CD1c-positive myeloid dendritic cell (primary cell): ENCODE measurements around the gene SPATA45.

Experiments
- DNase-seq: peaks from one replicate; pipeline ENCODE4 v3.0.0-alpha.2; 2016; ENCODE audit errors: extremely low spot score

SPATA45 gene

DNA sequence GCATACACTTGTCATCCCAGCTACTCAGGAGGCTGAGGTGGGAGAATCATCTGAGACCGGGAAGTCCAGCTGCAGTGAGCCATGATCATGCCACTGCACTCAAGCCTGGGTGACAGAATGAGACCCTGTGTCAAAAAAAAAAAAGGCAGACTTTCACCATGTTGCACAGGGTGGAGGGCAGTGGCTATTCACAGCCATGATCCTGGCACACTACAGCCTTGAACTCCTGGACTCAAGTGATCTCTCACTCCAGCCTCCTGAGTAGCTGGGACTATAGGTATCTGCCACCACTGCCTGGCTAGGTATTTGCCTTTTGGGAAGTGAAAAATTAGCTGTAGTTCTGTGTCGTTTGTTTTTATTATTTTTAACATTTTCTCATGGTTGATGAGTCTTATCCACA is 19.1 kb downstream of the SPATA45 start:
- DNase-seq = no peak

DNA sequence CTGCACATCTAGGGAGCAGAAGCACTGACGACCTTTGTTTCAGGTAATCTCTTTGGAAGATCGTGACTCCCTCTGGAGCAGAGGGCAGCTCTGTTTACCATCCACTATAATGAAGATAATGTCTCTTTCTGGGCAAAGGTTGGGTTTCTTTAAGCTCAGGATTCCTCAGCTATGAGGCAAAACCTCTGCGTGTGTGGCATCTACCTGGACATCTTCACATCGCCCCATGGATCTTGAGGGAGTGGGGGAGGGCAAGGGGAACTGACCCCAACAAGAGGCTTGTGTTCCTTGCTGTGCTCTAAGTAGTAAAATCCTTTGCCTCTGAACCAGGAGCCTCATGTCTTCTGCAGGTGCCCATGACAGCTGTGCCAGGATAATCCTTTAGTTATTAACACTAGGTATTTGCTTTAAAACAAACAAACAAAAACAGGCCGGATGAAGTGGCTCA is 19.6 kb downstream of the SPATA45 start:
- no peak for DNase-seq

DNA sequence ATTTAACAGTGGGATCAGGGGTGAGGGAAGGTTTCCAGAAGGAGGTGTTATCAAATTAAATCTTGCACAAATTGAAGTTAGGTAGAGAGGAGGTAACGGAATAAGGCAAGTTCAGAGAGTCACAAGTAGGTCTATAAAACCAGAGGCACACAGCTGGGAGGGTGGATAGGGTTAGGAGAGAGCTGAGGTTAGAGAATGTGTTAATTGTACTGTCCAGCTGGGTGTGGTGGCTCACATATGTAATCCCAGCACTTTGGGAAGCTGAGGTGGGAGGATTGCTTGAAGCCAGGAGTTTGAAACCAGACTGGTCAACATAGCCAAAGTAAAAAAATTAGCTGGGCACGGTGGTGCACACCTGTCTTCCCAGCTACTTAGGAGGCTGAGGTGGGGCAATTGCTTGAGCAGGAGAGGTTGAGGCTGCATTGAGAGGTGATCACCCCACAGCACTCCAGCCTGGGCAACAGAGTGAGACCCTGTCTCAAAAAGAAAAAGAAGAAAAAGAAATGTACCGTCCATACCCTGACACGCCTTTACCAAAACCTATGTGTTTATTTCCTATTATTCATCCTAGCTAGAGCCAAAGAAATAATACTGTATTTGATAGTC is 20.2 kb downstream of the SPATA45 start:
- no peak for DNase-seq

DNA sequence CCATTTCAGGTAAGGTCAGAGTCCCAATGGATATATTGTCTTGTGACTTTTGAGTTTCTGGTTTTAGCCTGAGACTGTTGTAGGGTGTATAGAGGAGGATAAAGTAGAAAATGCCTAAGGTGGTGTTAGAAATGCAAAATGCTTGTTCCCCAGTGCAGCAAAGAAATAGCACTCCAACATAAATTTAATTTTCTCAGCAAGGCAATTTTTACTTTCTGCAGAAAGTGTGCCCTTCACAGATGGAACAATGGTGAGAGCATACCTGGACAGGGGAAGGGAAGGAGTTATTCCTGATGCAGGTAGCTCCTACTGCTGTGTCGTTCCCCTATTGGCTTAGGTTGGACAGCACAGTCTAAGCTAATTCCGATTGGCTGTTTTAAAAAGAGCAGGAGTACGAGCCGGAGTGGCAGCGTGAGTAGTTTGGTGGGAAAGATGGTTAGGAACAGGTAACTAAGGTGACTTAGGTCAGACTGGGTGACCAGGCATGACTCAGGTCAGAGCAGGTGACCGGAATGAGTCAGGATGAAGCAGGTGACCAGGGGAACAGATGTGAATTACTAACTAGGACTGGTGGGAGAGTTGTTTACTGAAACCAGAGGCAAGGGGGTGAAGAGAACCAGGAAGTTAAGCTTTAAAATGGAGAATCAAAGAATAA is 21.5 kb downstream of the SPATA45 start:
- no peak for DNase-seq

DNA sequence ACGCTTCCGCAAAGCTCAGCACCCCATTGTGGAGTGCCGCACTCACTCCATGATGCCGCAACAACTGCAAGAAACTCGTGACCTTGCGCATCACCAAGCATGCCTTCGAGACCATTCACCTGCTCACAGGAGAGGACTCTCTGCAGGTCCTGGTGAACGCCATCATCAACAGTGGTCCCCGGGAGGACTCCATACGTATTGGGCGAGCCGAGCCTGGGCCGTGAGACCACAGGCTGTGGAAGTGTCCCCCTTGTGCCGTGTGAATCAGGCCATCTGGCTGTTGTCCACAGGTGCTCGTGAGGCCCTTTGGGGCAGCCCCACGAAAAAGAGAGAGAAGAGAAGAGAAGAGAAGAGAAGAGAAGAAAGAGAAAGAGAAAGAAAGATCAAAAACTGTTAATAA is 23.2 kb downstream of the SPATA45 start:
- DNase-seq = no peak

DNA sequence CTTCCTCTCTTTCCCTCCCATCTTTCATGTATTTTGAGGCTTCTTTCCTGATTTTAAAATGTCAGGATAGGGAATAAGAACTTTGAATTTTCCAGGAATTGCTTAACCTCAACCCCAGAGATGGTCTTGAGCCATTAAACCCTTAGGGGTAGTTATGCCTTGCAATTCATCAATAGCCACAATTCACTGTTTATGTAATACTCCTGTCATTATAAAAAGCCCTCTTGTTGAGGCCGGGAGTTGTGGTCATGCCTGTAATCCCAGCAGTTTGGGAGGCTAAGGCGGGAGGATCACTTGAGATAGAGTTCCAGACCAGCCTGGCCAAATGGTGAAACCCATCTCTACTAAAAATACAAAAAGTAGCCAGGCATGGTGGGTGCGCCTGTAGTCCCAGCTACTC is 24.5 kb downstream of the SPATA45 start:
- no peak for DNase-seq

DNA sequence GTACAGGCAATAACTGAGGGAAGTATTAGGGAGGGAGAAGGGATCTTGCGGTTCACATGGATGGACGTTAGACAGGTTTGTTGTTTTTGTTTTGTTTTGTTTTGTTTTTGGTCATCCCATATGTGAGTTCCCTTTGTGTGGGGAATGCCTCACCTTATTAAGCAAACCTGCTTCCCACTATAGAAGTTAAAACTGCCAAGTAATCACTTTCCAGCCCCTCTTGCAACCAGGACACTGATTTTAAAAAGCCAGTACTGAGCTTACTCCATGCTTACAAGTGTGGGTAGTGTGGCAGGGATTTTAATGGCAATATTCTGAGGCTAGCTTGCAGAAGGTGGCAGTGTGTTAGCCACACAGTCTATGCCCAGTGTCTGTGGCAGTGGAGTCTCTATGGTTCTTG is 26.5 kb downstream of the SPATA45 start:
- no peak for DNase-seq

DNA sequence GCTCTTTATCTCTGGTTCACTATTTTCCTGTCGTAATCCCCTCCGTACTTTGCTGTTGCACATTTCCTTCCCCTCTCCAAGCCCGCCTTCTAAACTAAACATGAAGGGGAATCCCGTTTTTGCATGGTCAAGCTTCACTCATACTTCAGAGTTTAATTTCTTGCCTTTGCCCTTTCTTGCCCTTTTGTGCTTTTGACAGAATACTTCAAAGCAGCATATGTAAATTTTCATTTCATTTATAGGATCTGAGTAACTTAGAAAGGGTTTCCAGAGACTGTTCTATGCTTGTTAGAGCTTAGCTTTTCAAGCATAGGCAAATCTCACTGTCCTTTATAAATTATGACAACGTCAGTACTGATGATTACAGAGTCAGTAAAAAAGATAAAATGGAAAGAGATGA is 27.7 kb downstream of the SPATA45 start:
- peak; percentile 35 for DNase-seq

DNA sequence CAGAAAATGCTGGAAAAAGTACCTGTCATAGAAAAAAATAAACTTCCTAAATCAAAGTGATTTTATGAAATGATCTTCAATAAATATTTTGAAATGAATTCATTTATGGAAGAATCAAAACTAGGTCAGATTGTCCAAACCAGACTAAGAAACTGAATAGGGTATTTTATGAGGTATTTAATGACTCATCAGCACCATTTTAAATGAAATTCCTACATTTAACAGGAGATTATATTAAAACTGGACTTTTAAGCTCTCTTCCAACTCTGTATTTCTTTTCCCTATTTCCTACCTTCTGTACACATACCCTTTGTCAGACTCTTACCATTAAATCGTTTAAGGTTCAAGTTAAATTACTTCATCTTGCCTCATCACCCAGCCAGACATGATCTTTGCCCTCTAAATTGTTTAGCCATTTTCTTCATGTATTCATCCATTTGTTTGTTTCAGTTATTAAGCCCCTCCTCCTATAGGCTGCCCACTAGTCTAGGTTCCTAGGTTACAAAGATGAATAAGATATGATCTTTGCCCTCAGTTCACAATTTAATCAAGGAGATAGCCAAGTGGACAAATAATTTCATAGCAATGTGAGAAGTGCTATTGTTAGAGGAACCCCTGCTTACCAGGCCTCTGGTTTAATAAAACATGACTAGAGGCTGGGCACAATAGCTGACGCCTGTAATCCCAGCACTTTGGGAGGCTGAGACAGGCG is 30.7 kb downstream of the SPATA45 start:
- no peak for DNase-seq

DNA sequence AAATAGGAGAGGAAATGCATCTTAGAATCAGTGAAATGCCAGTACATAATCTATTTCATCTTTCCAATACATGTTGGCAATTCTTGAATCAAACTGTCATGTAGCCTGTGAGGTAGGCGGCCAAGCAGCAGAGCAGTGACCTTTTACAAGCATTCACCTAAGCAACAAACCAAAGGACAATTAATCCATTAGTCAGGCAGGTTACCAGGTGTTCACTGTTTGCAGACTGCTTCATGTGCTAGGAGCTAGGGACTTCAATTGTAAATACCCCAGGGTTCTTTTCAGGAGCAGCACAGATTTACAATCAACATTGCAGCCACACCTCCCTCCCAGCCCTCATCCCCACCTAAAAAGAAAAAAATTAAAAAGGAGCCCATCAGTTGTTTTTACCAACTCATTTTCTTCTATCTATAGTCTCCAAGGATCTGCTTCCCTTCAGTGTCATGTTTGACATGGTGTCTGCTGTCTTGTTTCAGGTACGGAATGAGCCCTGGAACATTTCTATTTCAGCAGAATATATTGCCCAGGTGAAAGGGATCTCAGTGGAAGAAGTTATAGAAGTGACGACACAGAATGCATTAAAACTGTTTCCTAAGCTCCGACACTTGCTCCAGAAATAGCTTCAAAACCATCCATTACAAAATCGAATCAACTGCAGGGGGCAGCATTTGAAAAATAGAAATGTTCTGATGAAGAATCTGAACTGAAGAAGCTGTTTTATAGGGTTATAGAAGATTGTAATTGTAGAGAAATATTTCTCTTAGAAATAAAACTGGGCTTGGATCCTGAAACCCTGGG is 32.7 kb downstream of the SPATA45 start:
- peak; percentile 25 for DNase-seq

DNA sequence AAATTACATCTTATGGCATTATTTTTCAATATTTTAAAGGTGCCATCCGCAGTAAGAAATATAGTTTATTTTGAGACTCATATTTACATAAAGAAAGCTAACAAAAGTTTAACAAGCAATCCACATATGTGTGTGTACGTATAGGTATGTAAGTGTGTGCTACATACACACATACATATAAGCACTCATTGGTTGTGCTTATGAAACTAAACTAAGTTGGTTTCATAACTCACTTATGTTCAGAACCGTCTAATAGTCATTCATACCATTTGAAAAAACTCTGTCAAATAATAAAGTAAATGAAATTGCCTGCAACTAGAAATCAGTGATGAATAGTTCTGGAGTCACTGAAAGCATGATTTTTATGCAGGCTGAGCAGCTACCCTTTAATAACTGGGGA is 41.7 kb downstream of the SPATA45 start:
- DNase-seq = no peak

DNA sequence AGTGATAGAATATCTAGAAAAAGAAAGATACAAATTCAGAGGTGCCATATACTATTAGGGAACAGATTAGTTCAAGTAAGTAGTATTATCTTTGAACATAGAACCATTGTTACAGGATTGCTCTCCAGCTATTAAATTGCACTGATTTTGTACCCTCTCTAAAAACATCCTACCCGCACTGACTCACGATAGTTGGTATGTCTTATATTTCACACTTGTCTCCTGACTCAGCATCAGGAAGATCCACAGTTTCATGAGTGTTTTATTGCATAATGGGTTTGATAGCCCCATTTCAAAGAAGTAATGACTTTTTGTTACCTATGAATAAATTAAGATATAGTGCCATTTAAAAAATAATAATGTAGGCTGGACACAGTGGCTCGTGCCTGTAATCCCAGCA is 49.8 kb downstream of the SPATA45 start:
- no peak for DNase-seq

DNA sequence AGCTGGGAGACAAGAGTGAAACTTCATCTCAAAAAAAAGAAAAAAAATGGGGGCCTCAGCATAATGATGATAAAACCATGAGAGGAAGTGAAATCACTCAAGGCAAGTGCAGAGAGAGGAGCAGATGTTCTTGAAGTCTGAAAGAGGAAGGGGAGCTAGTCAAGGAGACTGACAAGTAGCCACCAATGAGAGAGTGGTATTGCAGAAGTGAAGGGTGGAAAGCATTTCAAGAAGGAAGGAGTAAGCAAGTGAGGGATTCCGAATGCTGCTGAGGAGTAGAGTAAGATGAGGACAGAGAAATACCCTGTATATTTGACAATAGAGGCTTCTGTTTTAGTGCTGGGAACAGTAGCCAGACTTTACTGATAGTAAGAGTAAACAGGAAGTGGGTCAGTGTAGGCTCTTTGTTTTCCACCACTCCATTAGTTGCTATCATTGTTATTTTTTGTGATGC is 52.9 kb downstream of the SPATA45 start:
- DNase-seq = peak; percentile 89

DNA sequence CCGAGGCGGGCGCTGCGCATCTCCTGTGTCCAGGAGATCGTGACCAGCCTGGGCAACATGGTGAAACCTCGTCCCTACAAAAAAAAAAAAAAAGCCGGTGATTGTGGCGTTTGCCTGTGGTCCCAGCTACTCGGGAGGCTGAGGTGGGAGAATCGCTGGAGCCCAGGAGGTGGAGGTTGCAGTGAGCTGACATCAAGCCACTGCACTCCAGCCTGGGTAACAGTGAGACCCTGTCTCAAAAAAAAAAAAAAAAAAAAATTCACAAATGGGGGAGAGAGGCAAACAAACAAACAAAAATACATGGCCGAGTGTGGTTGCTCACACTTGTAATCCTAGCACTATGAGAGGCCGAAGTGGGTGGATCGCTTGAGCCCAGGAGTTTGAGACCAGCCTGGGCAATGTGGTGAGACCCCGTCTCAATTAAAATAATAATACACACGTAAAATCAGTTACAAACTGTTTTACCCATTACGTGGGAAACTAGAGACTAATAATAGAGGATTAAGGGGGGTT is 55.0 kb downstream of the SPATA45 start:
- no peak for DNase-seq

DNA sequence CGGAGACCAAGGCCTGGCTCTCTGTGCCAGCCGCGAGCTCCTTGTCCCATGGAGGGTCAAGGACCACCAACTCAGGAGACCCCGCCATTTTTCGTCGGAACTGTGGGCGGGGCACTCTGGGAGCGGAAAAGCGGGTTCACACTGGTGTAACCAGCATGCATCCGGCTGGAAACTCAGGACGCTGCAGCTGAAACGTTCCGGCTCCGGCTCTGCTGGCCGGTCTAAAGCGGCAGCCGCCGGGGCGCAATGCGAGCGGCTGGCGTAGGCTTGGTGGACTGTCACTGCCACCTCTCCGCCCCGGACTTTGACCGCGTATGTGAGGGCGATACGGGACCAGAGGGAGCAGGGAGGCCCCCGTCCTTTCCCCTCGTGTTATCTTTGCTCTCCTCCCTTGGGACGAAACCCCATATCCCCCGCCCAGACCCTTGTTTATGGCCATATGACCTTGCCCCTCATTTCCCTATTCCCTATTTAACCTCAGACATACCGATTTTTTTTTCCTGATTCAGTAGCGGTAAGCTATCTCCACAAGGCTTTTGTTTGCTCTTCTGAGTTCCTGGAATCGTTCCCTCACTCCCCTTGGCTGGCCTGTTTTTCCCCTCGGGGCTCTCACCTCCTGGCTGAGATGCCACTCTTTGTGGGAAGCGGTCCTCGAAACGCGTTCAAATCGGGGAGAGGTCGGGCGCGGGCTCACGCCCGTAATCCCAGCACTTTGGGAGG is 55.6 kb downstream of the SPATA45 start, which contains the start of the genes NSL1 and TATDN3:
Gene NSL1, minus strand, starts transcription at position 102 of the 720 bp plus-strand sequence. Its CDS starts 14 bp downstream, at position 88.
Gene TATDN3, plus strand, starts transcription at position 219 of the 720 bp plus-strand sequence. Its CDS starts 28 bp downstream, at position 247.
- DNase-seq = peak; percentile 98

DNA sequence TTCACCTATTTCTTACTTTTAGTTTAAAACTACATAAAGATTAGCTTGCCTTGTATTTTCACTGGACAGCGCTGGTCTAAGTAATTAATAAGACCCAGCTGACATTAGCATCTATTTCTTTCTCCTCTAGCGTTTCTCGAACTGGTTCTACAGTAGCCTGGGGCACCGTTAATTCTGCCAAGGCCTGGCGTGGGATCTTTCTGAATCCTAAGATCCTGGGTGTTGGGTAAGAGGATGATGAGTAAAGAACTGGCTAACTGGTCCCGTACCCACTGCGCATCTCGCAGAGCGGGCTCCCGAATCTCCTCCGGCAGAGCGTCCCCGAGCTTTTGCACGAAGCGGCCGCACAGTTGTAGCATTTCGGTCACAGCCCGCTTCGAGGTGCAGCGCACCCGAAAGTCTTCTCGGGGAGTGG is 56.2 kb downstream of the SPATA45 start:
- no peak for DNase-seq

DNA sequence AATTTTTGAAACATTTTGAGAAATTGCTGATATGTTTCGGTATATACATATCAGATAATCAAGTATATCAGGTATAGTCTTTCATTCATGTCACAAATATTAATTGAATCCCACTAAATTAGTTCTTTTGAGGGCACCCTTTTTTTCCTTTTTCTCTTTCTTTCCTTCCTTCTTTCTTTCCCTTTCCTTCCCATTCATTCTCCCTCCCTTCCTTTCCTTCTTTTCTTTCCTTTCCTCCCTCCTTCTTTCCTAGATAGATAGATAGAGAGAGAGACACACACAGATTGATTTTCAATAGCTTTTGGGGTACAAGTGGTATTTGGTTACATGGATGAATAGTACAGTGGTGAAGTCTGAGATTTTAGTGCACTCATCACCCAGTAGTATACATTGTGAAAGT is 61.6 kb downstream of the SPATA45 start:
- no peak for DNase-seq

DNA sequence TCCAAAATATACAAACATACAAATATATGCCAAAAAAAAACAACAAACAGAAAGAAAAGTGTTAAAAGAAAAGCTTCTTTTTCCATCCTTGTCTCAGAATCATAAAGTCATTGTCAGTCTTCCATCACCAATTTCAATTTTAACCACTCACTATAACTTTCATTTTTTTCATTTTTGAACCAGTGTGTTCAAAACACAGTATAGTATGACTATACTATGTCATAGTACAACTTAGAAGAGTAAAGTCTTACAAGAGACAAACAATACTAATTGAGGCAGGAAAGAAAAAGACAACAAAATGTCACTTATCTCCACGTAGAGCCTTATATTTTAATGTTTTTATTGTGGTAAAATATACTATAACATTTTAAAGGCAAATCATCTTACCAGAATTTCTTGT is 63.5 kb downstream of the SPATA45 start:
- DNase-seq = no peak

DNA sequence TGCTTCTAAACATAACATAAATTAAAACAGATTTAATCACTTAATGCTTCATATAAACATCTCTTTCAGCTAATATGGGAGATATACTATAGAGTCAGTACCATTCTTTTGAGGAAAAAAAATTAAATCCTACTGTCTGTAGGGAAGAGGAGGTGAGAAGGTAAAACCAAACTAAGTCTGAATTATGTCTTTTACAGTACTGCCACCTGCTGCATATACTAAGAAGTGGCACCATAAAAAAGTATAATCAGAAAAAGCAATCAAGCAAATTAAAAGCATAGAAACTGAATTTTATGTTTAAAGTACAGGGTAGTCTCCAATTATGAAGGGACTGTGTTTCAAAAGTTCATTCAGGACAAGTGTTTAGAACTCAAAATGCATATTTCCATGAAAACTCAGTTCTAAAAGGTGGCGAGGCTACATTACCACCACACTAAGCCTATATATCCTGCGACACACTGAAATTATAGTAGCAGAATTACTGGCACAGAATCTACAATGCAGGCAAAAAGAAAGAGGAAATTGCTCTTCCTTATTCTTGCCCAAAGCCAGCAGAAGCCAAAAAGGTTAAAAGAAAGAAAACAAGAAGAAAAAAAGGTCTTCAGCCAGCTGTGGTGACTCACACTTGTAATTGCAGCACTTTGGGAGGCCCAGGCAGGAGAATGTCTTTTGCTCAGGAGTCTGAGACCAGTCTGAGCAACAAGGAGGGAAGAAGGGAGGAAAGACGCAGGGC is 64.9 kb downstream of the SPATA45 start:
- peak; percentile 58 for DNase-seq

DNA sequence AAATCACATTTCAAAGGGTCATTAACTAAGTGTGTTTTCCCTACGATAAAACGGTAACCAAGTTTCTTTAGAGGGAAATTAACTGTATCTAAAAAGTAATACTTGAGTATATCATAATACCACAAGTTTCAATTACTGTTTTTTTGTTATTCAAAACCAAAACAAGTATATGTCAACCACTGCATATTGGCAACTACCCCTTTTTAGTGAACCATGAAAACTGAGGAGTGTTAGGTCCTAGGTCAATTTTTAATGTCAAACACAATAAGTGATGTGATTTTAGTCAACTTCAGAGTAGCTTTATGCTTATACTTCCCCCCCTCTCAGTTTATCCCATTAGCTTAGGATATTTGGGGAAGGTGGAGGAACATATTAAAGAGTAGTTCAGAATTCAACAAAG is 66.2 kb downstream of the SPATA45 start:
- DNase-seq = no peak
